DND-41 (cell line): Measurements from ENCODE around the gene POLL.

Experiments used
- ATAC-seq: fragments of 200-7000 bp; cut with Tn5 transposase; 3 replicates; pipeline ENCODE4 v1.9.1; 2021; ENCODE audit warnings: low read depth; ENCODE audit not compliant: insufficient read depth
- DNase-seq: peaks from one replicate; pipeline ENCODE4 v3.0.0-alpha.2; 2020
- H2AFZ ChIP-seq: 2 replicates; pipeline ENCODE4 v1.6.0; 2012; ENCODE audit warnings: low read depth, low read length
- H3K27ac ChIP-seq: 2 replicates; pipeline ENCODE4 v1.5.1; 2012; ENCODE audit warnings: low read length, inconsistent platforms
- H3K27me3 ChIP-seq: fragments of 200-600 bp; sonication (generic); 2 replicates; pipeline ENCODE4 v1.6.0; 2012; ENCODE audit warnings: low read length, mild to moderate bottlenecking, inconsistent platforms; ENCODE audit not compliant: insufficient read depth, poor library complexity
- H3K36me3 ChIP-seq: 2 replicates; pipeline ENCODE4 v1.5.1; 2012; ENCODE audit warnings: low read length, inconsistent platforms; ENCODE audit not compliant: insufficient read depth
- H3K4me1 ChIP-seq: 2 replicates; pipeline ENCODE4 v1.5.1; 2012; ENCODE audit warnings: mild to moderate bottlenecking, low read length; ENCODE audit not compliant: insufficient read depth
- H3K4me2 ChIP-seq: 2 replicates; pipeline ENCODE4 v1.6.0; 2012; ENCODE audit warnings: mild to moderate bottlenecking, moderate library complexity, low read length, inconsistent platforms; ENCODE audit not compliant: insufficient read depth
- H3K4me3 ChIP-seq, 2 experiments: fragments of 200-600 bp in 1 of 2; shearing (Covaris generic) in 1 of 2; 2 replicates each; pipeline ENCODE4 v1.5.1; 2012 to 2016; ENCODE audit warnings: inconsistent platforms in 2 of 2, low read length in 2 of 2, mild to moderate bottlenecking in 2 of 2, low read depth in 1 of 2, moderate library complexity in 1 of 2
- H3K79me2 ChIP-seq: 2 replicates; pipeline ENCODE4 v1.6.0; 2012; ENCODE audit warnings: low read length, inconsistent platforms; ENCODE audit not compliant: insufficient read depth
- H3K9ac ChIP-seq: 2 replicates; pipeline ENCODE4 v1.6.0; 2012; ENCODE audit warnings: low read depth, mild to moderate bottlenecking, inconsistent platforms, low read length, moderate library complexity
- H3K9me3 ChIP-seq: 2 replicates; pipeline ENCODE4 v1.5.1; 2012; ENCODE audit warnings: low read length, moderate library complexity, mild to moderate bottlenecking, inconsistent platforms; ENCODE audit not compliant: insufficient read depth, severe bottlenecking
- H4K20me1 ChIP-seq: 2 replicates; pipeline ENCODE4 v1.6.0; 2012; ENCODE audit warnings: low read length; ENCODE audit not compliant: insufficient read depth
- CTCF ChIP-seq: IDR thresholded peaks from 2 replicates; pipeline ENCODE4 v1.5.1; 2012; ENCODE audit warnings: borderline replicate concordance, low read length, moderate library complexity, mild to moderate bottlenecking; ENCODE audit not compliant: poor library complexity, severe bottlenecking; ENCODE audit errors: extremely low read depth
- EZH2 ChIP-seq: IDR thresholded peaks from 3 replicates; pipeline ENCODE4 v1.6.1; 2012; ENCODE audit warnings: borderline replicate concordance, low read depth, mild to moderate bottlenecking, moderate library complexity, low read length, inconsistent platforms; ENCODE audit not compliant: severe bottlenecking

POLL gene

GRCh38 chr10:101619983-101620382, 31.9 kb upstream of the POLL start:
- no peaks in the 10 kb centered on the region for H3K4me1 ChIP-seq
- H3K9me3 ChIP-seq: no peaks in the 10 kb centered on the region
- no peaks in the 10 kb centered on the region for H3K79me2 ChIP-seq
- no peak for ATAC-seq
- peaks cover 57% of the 10 kb centered on the region for H3K36me3 ChIP-seq
- no peaks in the 10 kb centered on the region for H3K27me3 ChIP-seq
- TF ChIP-seq EZH2 (no peak), CTCF (no peak)
- no peak overlapping the region for H3K4me2 ChIP-seq
- no peak overlapping the region for H3K9ac ChIP-seq
- H3K27ac ChIP-seq: no peak overlapping the region
- H4K20me1 ChIP-seq: peaks cover 4% of the 10 kb centered on the region; the same call in 1 of the 2 replicates
- no peak for DNase-seq
- H2AFZ ChIP-seq: no peak overlapping the region
- no peak overlapping the region for H3K4me3 ChIP-seq

GRCh38 chr10:101618871-101619270, 30.8 kb upstream of the POLL start:
- DNase-seq (no peak), ATAC-seq (no peak)
- no peak overlapping the region for H3K9ac ChIP-seq
- TF ChIP-seq EZH2: no peak
- H3K4me2 ChIP-seq: no peak overlapping the region
- H3K4me1 ChIP-seq: no peaks in the 10 kb centered on the region
- H3K79me2 ChIP-seq: no peaks in the 10 kb centered on the region
- H2AFZ ChIP-seq: no peak overlapping the region
- no peaks in the 10 kb centered on the region for H3K9me3 ChIP-seq
- H4K20me1 ChIP-seq: peaks cover 4% of the 10 kb centered on the region; the same call in 1 of the 2 replicates
- H3K36me3 ChIP-seq: peaks cover 48% of the 10 kb centered on the region
- H3K27ac ChIP-seq: no peak overlapping the region
- no peaks in the 10 kb centered on the region for H3K27me3 ChIP-seq
- no peak overlapping the region for H3K4me3 ChIP-seq

GRCh38 chr10:101617824-101618568, 29.9 kb upstream of the POLL start:
- Histone ChIP-seq H3K9ac (no peak overlapping the region), H3K4me3 (no peak overlapping the region), H3K4me2 (no peak overlapping the region), H4K20me1 (peaks cover 4% of the 10 kb centered on the region; the same call in 1 of the 2 replicates), H3K4me1 (no peaks in the 10 kb centered on the region), H3K79me2 (no peaks in the 10 kb centered on the region), H3K27me3 (no peaks in the 10 kb centered on the region), H3K36me3 (peaks cover 43% of the 10 kb centered on the region), H3K27ac (no peak overlapping the region), H3K9me3 (no peaks in the 10 kb centered on the region), H2AFZ (no peak overlapping the region)
- no peak for ATAC-seq
- no peak for TF ChIP-seq CTCF
- no peak for TF ChIP-seq EZH2
- no peak for DNase-seq

GRCh38 chr10:101617102-101617823, 29.2 kb upstream of the POLL start:
- Histone ChIP-seq H3K9ac (no peak overlapping the region), H3K9me3 (no peaks in the 10 kb centered on the region), H3K79me2 (no peaks in the 10 kb centered on the region), H3K4me3 (no peak overlapping the region), H3K27me3 (no peaks in the 10 kb centered on the region), H4K20me1 (peaks cover 4% of the 10 kb centered on the region; the same call in 1 of the 2 replicates), H3K36me3 (peaks cover 48% of the 10 kb centered on the region), H3K27ac (no peak overlapping the region), H3K4me2 (no peak overlapping the region), H2AFZ (no peak overlapping the region), H3K4me1 (no peaks in the 10 kb centered on the region)
- DNase-seq: no peak
- TF ChIP-seq CTCF (no peak), EZH2 (no peak)
- ATAC-seq: no peak
